Activated naive CD8-positive, alpha-beta T cell treated with anti-CD3 and anti-CD28 coated beads for 36 hours (primary cell): ENCODE data around the gene SLAMF8. TPM values are rescaled to one million over a fixed set of nuclear protein-coding genes. Genes with fewer than 3 reads are reported as not detected.

Experiments used
- DNase-seq: peaks from one replicate; pipeline ENCODE4 v3.0.0; 2021
- H3K27ac Mint-ChIP-seq: one replicate; pipeline ENCODE4 v1.8.0; 2022; ENCODE audit warnings: mild to moderate bottlenecking, moderate library complexity, mixed read lengths
- H3K27me3 Mint-ChIP-seq: one replicate; pipeline ENCODE4 v1.8.0; 2022; ENCODE audit warnings: mild to moderate bottlenecking, mixed read lengths
- H3K36me3 Mint-ChIP-seq: one replicate; pipeline ENCODE4 v1.8.0; 2021; ENCODE audit warnings: mild to moderate bottlenecking, mixed read lengths
- H3K4me1 Mint-ChIP-seq: one replicate; pipeline ENCODE4 v1.8.0; 2021; ENCODE audit warnings: mixed read lengths
- H3K4me3 Mint-ChIP-seq: one replicate; pipeline ENCODE4 v1.8.0; 2022; ENCODE audit warnings: mild to moderate bottlenecking, moderate library complexity, mixed read lengths
- H3K9me3 Mint-ChIP-seq: one replicate; pipeline ENCODE4 v1.8.0; 2022; ENCODE audit warnings: mixed read lengths
- total RNA-seq, 2 experiments: library from RNA; stranded (reverse); gene quantifications; one replicate each; pipeline ENCODE4 v1.2.3, GENCODE V29; 2021

The SLAMF8 gene
- total RNA-seq, 2 experiments from 2014 or later, result 1.3 to 2.1 TPM

DNA sequence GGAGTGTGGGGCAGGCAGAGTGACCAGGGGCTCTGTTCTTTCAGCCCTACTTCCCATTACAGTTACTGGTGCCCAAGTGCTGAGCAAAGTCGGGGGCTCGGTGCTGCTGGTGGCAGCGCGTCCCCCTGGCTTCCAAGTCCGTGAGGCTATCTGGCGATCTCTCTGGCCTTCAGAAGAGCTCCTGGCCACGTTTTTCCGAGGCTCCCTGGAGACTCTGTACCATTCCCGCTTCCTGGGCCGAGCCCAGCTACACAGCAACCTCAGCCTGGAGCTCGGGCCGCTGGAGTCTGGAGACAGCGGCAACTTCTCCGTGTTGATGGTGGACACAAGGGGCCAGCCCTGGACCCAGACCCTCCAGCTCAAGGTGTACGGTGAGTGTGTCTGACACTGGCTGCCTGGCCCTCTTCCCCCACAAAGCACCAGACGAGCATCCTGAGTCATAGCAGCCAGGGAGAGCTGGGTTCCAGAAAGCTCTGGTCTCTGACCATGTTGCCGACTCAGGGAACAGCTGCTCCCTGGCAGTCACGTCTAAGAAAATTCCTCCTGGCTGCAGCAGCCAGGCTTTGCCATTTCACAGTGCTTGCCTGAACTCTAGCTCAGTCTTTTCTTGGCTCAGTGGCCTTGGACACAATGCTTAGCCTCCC, 3.3 kb downstream of the SLAMF8 start:
- Mint-ChIP-seq H3K27me3 (no peaks in the 10 kb centered on the region), H3K36me3 (peaks cover 23% of the 10 kb centered on the region), H3K27ac (no peak overlapping the region), H3K4me1 (peaks cover 40% of the 10 kb centered on the region), H3K9me3 (peaks cover 11% of the 10 kb centered on the region), H3K4me3 (no peak overlapping the region)
- DNase-seq, result no peak

DNA sequence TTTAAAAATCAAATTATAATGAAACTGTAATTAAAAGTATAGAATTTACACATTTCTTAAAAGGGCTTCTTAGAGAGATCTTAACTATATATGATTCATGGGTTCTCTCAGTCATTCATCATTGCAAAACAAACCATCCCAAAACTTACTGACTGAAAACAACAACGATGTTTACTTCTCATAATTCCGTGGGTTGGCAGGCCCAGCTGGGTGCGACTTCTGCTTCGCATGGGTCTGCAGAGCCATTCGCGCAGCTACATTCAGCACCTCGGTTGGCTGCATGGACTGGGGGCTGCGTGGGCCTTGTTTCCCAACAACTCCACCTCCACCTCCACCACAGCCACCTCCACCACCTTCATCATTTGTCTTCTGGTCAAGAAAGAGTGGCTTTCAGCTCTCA, 4.0 kb downstream of the SLAMF8 start:
- Mint-ChIP-seq H3K4me3 (no peak overlapping the region), H3K36me3 (peaks cover 27% of the 10 kb centered on the region), H3K9me3 (peaks cover 11% of the 10 kb centered on the region), H3K4me1 (peaks cover 32% of the 10 kb centered on the region), H3K27me3 (no peaks in the 10 kb centered on the region), H3K27ac (no peak overlapping the region)
- DNase-seq, result no peak

DNA sequence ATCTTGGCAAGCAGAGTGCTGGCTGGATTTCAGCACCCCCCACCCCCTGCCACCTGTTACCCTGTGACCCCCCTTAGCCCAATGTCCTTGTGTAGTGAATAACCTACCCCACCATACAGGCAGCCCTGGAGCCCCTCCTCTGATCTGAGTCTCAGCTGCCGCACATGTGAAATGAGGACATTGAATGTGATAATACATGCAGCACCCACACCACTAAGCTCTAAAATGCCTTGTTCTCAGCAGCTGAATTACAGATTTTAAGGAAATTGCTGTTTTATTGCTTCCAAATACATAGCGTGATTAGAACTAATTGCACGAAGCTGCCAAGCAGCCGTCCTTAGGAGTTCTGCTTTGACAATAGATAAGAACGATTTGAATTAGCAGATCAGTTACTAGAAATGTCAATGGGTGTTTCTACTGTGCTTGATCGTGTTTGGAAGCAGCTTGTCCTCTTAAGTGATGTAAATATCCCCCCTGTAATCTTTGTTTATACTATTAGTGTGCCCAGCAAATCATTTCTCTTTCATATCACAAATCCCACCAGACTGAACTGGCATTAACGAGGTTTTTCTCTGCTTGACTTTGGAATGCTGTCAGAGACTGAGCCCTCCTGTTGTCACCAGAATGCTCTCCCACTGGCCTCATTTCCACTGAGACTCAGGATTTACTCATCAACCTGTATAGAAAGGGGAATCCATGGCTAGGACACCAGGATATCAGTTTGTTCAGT, 4.9 kb downstream of the SLAMF8 start:
- Mint-ChIP-seq H3K4me1 (peaks cover 25% of the 10 kb centered on the region), H3K9me3 (peaks cover 11% of the 10 kb centered on the region), H3K36me3 (peaks cover 25% of the 10 kb centered on the region), H3K27ac (no peak overlapping the region), H3K4me3 (no peak overlapping the region), H3K27me3 (no peaks in the 10 kb centered on the region)
- no peak for DNase-seq

DNA sequence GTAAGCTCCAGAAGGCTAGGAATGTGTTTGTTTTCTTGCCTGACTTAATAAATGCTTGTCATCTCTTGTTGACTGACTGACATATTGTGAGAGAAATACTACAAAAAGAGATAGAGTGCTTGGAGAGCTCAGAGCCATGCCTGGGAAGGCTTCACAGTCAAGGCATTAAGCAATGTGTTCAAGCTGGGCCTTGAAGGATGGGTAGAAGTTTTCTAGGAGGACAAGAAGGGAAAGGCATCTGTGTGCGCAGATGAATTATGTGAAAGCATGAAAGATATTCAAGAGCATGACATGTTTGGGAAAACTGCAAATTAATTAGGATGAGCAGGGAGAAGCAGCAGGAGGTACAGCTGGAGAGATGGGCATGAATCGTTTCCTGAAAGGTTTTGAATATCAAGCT, 5.6 kb downstream of the SLAMF8 start:
- peaks cover 7% of the 10 kb centered on the region for H3K9me3 Mint-ChIP-seq
- peaks cover 18% of the 10 kb centered on the region for H3K4me1 Mint-ChIP-seq
- no peaks in the 10 kb centered on the region for H3K27me3 Mint-ChIP-seq
- H3K36me3 Mint-ChIP-seq, result peaks cover 20% of the 10 kb centered on the region
- H3K27ac Mint-ChIP-seq, result no peak overlapping the region
- no peak overlapping the region for H3K4me3 Mint-ChIP-seq
- DNase-seq, result no peak

DNA sequence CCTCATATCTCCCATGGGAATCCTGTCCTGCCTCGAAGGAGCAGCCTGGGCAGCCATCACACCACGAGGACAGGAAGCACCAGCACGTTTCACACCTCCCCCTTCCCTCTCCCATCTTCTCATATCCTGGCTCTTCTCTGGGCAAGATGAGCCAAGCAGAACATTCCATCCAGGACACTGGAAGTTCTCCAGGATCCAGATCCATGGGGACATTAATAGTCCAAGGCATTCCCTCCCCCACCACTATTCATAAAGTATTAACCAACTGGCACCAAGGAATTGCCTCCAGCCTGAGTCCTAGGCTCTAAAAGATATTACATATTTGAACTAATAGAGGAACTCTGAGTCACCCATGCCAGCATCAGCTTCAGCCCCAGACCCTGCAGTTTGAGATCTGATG, 8.7 kb downstream of the SLAMF8 start:
- H3K4me1 Mint-ChIP-seq, result peaks cover 21% of the 10 kb centered on the region
- no peak overlapping the region for H3K4me3 Mint-ChIP-seq
- no peak overlapping the region for H3K27ac Mint-ChIP-seq
- H3K27me3 Mint-ChIP-seq, result no peaks in the 10 kb centered on the region
- no peaks in the 10 kb centered on the region for H3K9me3 Mint-ChIP-seq
- H3K36me3 Mint-ChIP-seq, result peaks cover 13% of the 10 kb centered on the region
- DNase-seq, result no peak

DNA sequence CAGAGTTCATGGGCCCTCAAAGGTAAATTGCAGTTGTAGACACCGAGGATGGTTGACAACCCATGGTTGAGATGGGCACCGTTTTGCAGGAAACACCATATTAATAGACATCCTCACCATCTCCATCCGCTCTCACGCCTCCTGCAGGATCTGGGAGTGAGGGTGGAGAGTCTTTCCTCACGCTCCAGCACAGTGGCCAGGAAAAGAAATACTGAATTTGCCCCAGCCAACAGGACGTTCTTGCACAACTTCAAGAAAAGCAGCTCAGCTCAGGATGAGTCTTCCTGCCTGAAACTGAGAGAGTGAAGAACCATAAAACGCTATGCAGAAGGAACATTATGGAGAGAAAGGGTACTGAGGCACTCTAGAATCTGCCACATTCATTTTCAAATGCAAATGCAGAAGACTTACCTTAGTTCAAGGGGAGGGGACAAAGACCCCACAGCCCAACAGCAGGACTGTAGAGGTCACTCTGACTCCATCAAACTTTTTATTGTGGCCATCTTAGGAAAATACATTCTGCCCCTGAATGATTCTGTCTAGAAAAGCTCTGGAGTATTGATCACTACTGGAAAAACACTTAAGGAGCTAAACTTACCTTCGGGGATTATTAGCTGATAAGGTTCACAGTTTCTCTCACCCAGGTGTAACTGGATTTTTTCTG, 9.3 kb downstream of the SLAMF8 start:
- Mint-ChIP-seq H3K27me3 (no peaks in the 10 kb centered on the region), H3K27ac (no peak overlapping the region), H3K9me3 (no peaks in the 10 kb centered on the region), H3K36me3 (peaks cover 13% of the 10 kb centered on the region), H3K4me1 (peaks cover 21% of the 10 kb centered on the region), H3K4me3 (no peak overlapping the region)
- DNase-seq, result no peak

DNA sequence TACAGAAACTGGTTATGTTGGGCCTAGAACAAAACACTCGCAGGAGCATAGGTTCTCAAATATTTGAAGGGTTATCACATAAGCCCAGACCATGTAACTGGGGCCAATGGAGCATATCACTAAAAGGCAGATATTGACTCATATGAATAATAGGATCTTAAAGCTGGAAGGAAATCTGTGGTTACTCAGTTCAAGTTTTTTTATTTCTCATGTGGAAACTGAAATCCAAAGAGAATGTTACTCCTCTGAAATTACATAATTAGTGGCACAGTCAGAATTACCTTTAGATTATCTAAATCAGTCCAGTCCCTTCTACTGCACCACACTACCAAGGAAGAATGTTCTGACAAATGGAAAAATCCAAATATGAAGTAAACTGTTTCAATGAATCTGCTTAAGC, 12.0 kb downstream of the SLAMF8 start:
- H3K4me1 Mint-ChIP-seq, result peaks cover 21% of the 10 kb centered on the region

DNA sequence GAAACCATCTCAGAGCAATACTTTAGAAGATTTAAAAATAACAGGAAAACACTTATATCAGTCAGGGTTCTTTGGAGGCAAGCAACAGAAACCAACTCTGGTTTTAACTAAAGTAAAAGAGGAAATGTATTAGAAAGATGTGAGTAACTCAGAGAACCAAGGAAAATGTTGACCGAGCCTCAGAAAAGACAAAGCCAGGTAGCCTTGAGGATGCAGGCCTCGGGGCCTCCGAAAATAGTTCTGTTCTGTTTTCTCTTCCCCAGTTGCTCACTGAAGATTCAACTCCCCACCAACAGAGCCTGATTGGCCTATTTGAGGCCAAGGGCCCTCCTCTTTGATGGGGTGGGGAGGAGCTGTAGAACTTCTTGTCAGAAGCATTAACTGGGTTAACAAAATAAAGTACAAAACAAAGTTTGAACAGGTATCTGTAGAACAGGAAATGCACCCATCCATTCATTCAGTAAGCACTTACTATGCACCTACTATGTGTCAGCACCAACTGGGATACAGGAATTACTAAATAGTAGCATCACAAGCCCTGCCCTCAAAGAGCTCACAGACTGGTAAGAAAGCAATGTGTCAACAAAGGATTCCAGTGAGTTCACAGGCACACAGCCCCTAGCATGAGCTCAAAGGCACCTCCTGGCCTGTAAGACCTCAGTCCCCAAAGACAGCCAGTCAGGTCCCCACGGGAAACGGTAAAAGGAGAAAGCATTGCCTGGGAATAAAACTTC, 12.6 kb downstream of the SLAMF8 start:
- DNase-seq, result no peak
- peaks cover 21% of the 10 kb centered on the region for H3K4me1 Mint-ChIP-seq
- H3K36me3 Mint-ChIP-seq, result peaks cover 11% of the 10 kb centered on the region
- H3K27ac Mint-ChIP-seq, result peak overlapping the region; percentile 26
- H3K9me3 Mint-ChIP-seq, result no peaks in the 10 kb centered on the region
- no peak overlapping the region for H3K4me3 Mint-ChIP-seq
- no peaks in the 10 kb centered on the region for H3K27me3 Mint-ChIP-seq

More for the DNA sequence above, 12.0 kb downstream of the SLAMF8 start:
- peaks cover 11% of the 10 kb centered on the region for H3K36me3 Mint-ChIP-seq
- no peaks in the 10 kb centered on the region for H3K27me3 Mint-ChIP-seq
- no peak overlapping the region for H3K4me3 Mint-ChIP-seq
- no peaks in the 10 kb centered on the region for H3K9me3 Mint-ChIP-seq
- no peak for DNase-seq
- H3K27ac Mint-ChIP-seq, result peak overlapping the region; percentile 26

DNA sequence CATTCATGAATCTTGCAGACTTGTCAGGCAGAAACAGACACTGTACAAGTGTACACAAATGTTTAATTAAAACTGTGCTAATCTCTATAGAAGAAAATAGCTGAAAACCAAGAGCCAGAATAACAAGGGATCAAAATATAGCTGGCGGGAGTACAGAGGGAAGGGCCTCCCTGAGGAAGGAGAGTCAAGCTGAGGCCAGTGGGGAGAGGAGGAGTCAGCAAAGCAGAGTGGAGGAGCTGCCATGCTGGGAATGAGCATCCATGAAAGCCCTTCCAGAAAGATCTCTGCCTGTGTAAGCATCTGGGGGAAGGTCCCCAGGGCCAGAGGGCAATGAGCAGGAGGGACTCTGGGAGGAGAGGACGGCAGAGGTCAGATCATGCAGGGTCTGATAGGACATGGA, 15.1 kb downstream of the SLAMF8 start:
- H3K9me3 Mint-ChIP-seq, result no peaks in the 10 kb centered on the region
- peaks cover 5% of the 10 kb centered on the region for H3K36me3 Mint-ChIP-seq
- H3K27me3 Mint-ChIP-seq, result no peaks in the 10 kb centered on the region
- DNase-seq, result no peak
- H3K27ac Mint-ChIP-seq, result no peak overlapping the region
- peaks cover 21% of the 10 kb centered on the region for H3K4me1 Mint-ChIP-seq
- H3K4me3 Mint-ChIP-seq, result no peak overlapping the region

DNA sequence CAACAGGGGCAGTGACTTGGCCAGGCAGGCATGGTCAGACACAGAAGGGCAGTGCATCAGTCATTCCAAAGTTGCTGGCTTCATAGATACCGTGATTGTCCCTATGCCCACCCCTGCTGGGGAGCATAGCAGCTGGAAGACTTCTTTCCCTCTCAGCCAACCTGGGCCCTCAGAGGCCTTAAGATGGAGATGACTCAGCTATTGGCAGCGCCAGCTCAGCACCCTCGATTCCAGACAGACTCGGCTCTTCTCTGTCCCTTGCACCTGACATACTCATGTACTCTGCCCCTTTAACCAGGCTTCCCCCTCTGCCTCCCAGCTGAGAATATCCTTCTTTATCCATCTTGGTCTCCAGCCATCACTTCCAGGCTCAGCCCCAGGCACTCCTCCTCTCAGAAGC, 16.8 kb downstream of the SLAMF8 start:
- peaks cover 3% of the 10 kb centered on the region for H3K36me3 Mint-ChIP-seq
- no peak for DNase-seq
- H3K9me3 Mint-ChIP-seq, result no peaks in the 10 kb centered on the region
- H3K27ac Mint-ChIP-seq, result no peak overlapping the region
- peaks cover 18% of the 10 kb centered on the region for H3K4me1 Mint-ChIP-seq
- no peaks in the 10 kb centered on the region for H3K27me3 Mint-ChIP-seq
- no peak overlapping the region for H3K4me3 Mint-ChIP-seq

DNA sequence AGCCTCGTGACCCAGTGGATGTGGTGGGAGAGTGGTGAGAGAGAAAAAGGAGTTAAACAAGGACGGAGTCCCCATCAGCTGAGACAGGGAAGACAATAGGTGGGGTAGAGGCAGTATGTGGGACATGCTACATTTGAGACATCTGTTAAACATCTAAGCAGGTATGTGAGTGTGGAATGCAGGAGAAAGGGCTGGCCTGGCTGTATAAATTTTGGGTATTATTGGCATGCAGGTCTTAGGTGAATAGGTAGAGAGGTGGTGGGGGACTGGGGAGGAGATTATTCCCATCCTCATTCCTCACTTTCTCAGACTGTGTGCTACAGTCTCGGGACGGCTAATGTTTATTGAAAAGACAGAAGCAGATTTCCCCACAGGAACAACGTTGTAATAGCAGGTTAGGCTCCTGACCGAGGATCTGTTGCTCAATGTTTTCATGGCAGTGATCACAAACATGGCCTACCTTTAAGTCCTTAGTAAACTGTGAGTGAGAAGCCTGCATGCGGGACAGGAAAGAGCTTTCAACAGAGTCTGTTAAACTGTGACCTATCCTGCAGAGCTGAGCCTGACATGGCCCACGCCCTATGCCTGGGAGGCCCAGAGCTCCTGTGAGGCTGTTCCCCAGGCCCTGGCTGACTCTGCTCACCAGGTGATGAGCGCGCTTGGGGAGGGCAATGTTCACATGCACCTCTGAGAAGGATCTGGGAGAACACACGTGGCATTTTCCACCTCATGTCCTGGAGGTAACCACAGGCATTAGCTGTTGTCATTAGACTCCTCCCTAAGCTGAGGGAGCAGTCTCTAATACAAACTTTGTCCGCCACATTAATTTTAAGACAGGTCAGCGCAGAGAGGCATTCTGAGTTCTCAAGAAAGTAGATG, 19.3 kb downstream of the SLAMF8 start:
- Mint-ChIP-seq H3K9me3 (no peaks in the 10 kb centered on the region), H3K4me1 (peaks cover 4% of the 10 kb centered on the region), H3K4me3 (no peak overlapping the region), H3K27ac (no peak overlapping the region), H3K27me3 (no peaks in the 10 kb centered on the region), H3K36me3 (no peaks in the 10 kb centered on the region)
- no peak for DNase-seq

DNA sequence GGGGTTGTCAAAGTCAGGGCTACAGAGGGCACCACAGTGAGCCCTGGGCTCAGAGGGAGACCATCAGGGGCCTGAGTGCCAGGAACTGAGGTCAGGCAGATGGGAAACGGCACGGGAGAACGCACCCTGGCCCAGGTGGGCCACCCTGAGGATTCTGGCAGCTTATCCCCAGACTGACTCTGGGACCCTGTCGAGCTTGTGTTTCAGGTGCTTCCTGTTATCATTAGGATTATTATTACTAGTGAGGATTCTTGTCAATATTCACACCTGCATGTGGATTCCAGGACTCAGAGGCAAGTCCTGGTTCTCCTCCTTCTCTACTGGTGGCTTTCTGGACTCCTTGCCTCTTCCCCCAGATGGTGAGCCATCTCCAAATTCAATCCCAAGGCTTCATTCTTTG, 20.6 kb downstream of the SLAMF8 start:
- H3K4me3 Mint-ChIP-seq, result no peak overlapping the region
- H3K27me3 Mint-ChIP-seq, result no peaks in the 10 kb centered on the region
- H3K9me3 Mint-ChIP-seq, result no peaks in the 10 kb centered on the region
- peaks cover 4% of the 10 kb centered on the region for H3K4me1 Mint-ChIP-seq
- H3K27ac Mint-ChIP-seq, result no peak overlapping the region
- DNase-seq, result no peak
- H3K36me3 Mint-ChIP-seq, result no peaks in the 10 kb centered on the region

DNA sequence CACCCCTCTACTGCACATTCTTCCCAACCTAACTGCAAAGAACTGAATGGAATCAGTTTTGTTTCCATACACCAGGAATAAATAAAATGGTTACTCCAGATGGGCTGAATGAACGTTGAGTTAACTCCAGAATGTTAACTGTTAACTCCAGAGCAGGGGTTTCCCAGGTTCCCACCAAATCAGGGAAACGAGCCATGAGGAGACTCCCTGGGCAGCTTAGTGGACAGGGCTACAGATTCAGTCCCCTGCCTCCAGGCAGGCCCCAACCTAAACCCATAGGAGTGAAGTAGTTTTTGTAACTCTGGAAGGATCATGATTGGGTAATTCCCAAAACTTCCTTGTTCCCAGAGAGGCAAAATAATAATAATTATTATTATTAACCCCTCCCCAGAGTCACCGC, 21.7 kb downstream of the SLAMF8 start:
- no peaks in the 10 kb centered on the region for H3K9me3 Mint-ChIP-seq
- no peaks in the 10 kb centered on the region for H3K36me3 Mint-ChIP-seq
- DNase-seq, result no peak
- no peak overlapping the region for H3K27ac Mint-ChIP-seq
- H3K4me1 Mint-ChIP-seq, result peaks cover 7% of the 10 kb centered on the region
- H3K27me3 Mint-ChIP-seq, result no peaks in the 10 kb centered on the region
- H3K4me3 Mint-ChIP-seq, result no peak overlapping the region

DNA sequence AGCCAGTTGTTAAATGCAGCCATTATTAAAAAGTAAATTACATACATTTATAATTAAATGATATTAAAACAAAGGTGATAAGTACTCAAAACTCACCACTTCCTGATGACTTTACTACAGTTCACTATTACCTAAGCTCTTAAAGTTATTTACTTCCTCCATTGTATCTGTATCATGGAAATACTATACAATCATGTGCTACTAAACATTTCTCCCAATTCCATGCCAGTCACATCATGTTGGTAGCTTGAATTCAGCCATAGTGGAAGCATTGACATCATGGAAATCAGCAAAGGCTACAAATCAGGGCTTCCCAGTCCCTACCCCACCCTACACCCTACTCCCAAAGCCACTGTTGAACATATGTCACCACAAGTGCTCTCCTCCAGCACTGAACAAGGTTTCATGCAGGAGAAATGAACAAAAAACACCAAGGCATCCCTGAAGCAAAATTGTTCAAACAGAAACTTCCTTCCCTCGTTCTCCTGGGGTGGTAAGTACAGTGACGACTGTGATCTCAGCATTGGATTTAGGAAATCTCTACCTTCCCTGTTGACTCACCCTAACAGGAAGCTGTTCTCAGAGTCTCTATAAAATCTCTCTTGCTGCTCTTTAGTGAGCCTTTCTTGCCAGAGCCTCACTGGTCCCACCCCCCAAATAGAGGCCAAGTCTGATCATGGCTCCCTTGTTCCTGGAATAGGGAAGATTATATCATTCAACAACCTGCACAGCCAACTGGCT, 23.1 kb downstream of the SLAMF8 start:
- Mint-ChIP-seq H3K4me3 (no peak overlapping the region), H3K4me1 (peaks cover 16% of the 10 kb centered on the region), H3K9me3 (no peaks in the 10 kb centered on the region), H3K27ac (no peak overlapping the region), H3K27me3 (no peaks in the 10 kb centered on the region), H3K36me3 (no peaks in the 10 kb centered on the region)
- DNase-seq, result no peak
